Measurements from ENCODE around the gene SMAD6.

SMAD6 gene

DNA sequence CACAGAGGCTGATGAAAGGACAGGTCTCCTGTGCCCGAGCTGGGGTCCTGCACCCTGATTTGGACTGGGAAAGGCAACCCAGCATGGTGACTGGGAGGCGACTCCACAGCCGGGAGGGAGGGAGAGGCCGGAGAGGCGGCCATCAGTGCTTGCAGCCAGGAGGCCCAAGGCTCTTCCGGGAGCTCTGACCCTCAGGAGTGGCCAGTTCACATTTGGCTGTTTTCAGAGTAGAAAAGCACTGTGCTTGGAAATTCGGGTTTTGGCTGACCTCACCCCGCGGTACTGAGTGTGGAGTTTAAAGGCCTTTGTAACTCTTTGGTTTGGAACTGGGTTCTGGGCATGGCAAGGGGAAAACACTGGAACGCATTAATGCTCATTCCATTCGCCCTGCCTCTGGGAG lies 31.9 kb downstream of the SMAD6 start:
- no peak overlapping the region for H3K4me3 ChIP-seq (ENCODE audit: low read depth, low read length)
- H3K9ac ChIP-seq (ENCODE audit: low read length): no peak overlapping the region
- peaks cover 26% of the 10 kb centered on the region for H3K4me1 ChIP-seq (ENCODE audit: control insufficient read depth, insufficient read depth, low read length)
- no peaks in the 10 kb centered on the region for H3K9me3 ChIP-seq (ENCODE audit: control insufficient read depth, insufficient read depth, low read depth, low read length)
- H3K27ac ChIP-seq (ENCODE audit: low read depth, low read length): no peak overlapping the region
- H3K36me3 ChIP-seq (ENCODE audit: control insufficient read depth, insufficient read depth, low read length): 0 out of 2 replicates have a peak, but pooled peaks cover 4% of the 10 kb centered on the region
- H3K27me3 ChIP-seq (ENCODE audit: control insufficient read depth, insufficient read depth, low read length): no peaks in the 10 kb centered on the region

DNA sequence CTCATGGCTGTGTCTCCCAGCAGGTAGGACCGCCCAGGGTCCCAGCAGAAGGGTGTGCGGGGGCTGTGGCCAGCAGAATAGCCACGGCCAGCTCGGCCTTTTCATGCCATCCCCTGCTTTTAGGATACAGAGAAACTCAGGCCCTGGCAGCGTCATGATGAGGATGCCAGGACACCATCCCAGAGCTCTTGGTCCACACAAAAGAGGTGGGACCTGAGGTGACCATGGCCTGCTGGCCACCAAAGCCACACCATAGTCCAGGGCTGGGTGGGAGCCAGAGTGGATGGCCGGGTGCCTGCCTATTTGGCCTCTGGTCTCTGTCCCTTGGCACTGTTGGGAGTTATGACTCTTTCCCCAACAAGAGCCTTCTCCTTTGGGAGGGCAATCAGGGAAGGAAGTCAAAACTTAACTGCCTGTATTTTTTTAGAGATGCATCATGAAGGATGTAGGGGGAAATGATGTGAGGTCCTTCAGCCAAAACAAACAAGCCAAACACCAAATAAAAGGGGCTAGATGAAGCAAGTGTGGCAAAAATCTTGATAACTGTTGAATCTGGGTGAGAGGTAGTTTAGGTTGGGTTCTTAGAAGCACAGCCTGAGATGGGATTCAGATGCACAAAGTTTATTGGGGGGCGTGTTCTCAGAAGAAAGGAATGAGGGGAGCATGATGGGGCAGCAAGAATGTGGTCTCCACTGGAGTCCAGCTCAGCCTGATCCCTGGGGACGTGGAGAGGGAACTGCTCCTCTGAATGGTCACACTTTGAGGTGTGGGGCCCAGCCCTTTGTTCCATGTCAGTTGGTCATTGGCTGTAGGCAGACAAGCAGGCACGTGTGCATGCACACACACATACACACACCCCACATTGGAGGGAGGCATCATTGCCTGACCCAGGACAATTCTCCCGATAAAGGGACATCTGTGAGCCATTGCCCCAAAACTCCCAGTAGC lies 33.2 kb downstream of the SMAD6 start:
- no peaks in the 10 kb centered on the region for H3K9me3 ChIP-seq (ENCODE audit: control insufficient read depth, insufficient read depth, low read depth, low read length)
- H3K4me1 ChIP-seq (ENCODE audit: control insufficient read depth, insufficient read depth, low read length): peaks cover 15% of the 10 kb centered on the region; the same call in 1 of the 2 replicates
- H3K27ac ChIP-seq (ENCODE audit: low read depth, low read length): no peak overlapping the region
- H3K4me3 ChIP-seq (ENCODE audit: low read depth, low read length): no peak overlapping the region
- H3K36me3 ChIP-seq (ENCODE audit: control insufficient read depth, insufficient read depth, low read length): 0 out of 2 replicates have a peak, but pooled peaks cover 4% of the 10 kb centered on the region
- H3K27me3 ChIP-seq (ENCODE audit: control insufficient read depth, insufficient read depth, low read length): no peaks in the 10 kb centered on the region
- no peak overlapping the region for H3K9ac ChIP-seq (ENCODE audit: low read length)

DNA sequence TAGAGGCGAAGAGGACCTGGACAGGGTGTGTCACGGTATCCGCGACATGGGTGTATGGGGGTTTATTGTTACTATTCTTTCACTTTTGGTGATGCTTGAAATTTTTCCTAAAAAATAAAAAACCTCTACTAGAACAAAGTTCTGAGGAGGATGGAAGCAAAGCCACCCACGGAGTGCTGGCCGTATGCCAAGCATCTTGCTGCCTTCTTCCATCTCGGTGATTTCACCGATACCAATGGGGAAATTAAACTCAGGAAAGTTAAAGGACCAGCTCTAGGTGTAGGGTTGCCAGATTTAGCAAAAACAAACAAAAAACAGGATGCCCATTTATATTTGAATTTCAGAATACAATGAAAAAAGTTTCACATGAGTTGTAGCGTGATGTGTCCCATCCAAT lies 33.9 kb downstream of the SMAD6 start:
- no peak overlapping the region for H3K4me3 ChIP-seq (ENCODE audit: low read depth, low read length)
- H3K27me3 ChIP-seq (ENCODE audit: control insufficient read depth, insufficient read depth, low read length): no peaks in the 10 kb centered on the region
- peaks cover 11% of the 10 kb centered on the region; the same call in 1 of the 2 replicates for H3K4me1 ChIP-seq (ENCODE audit: control insufficient read depth, insufficient read depth, low read length)
- H3K9ac ChIP-seq (ENCODE audit: low read length): no peak overlapping the region
- 0 out of 2 replicates have a peak, but pooled peaks cover 4% of the 10 kb centered on the region for H3K36me3 ChIP-seq (ENCODE audit: control insufficient read depth, insufficient read depth, low read length)
- no peaks in the 10 kb centered on the region for H3K9me3 ChIP-seq (ENCODE audit: control insufficient read depth, insufficient read depth, low read depth, low read length)
- no peak overlapping the region for H3K27ac ChIP-seq (ENCODE audit: low read depth, low read length)

DNA sequence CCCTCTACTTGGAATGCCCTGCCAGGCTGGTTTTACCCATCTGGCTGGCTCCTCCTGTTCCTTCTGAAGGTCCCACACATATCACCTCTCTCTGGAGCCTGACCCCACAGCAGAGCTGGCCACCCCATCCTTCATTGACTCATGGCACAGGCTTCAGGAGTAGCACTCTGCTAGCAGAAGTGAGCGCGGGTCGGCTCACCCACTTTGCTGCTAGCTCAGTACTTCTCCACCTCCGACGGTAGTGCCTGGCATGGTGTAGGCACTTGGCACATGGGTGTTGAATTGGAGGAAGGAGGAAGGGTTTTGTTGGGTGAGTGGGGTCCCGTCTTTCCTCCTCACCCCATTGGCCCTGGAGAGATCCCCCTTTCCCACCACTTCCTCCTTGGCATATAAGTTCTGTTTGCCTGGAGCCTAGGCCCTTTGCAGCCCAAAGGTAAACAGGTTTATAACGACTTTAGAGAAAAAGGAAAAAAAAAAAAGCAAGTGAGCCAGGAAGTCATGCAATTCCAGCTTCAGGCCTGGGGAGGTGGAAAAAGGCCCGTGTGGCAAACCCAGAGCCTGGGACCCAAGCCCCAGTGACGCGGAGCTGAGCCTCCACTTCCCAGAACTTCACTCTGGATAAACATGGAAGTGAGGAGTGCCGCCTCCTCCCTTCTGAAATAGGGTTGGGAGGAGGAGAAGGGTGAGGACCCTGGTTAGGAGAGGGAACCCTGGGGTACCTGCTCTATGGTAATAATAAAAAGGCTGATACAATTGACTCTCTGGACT lies 35.4 kb downstream of the SMAD6 start:
- Histone ChIP-seq H3K27me3 (ENCODE audit: control insufficient read depth, insufficient read depth, low read length) (no peaks in the 10 kb centered on the region), H3K36me3 (ENCODE audit: control insufficient read depth, insufficient read depth, low read length) (0 out of 2 replicates have a peak, but pooled peaks cover 4% of the 10 kb centered on the region), H3K9ac (ENCODE audit: low read length) (no peak overlapping the region), H3K9me3 (ENCODE audit: control insufficient read depth, insufficient read depth, low read depth, low read length) (no peaks in the 10 kb centered on the region), H3K27ac (ENCODE audit: low read depth, low read length) (no peak overlapping the region), H3K4me3 (ENCODE audit: low read depth, low read length) (no peak overlapping the region), H3K4me1 (ENCODE audit: control insufficient read depth, insufficient read depth, low read length) (peaks cover 11% of the 10 kb centered on the region; the same call in 1 of the 2 replicates)

DNA sequence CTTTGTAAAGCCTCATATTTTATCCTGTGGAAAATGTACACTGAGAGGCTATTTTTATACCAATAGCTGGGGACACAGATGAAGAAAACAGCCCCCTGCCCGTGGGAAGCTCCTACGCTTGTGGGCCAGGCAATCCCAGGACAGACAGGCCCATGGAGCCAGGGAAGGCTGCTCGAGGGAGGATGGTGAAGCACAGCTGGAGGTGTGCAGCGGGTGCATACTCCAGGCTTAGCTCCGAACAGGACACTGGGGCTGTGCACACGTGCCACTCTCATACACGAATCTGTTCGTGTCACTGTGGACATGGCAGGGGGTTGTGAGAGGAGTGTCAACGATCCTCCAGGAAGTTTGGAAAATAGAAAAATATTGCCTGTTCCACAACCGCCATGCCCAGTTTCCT lies 36.1 kb downstream of the SMAD6 start:
- Histone ChIP-seq H3K9me3 (ENCODE audit: control insufficient read depth, insufficient read depth, low read depth, low read length) (no peaks in the 10 kb centered on the region), H3K4me1 (ENCODE audit: control insufficient read depth, insufficient read depth, low read length) (peaks cover 11% of the 10 kb centered on the region; the same call in 1 of the 2 replicates), H3K36me3 (ENCODE audit: control insufficient read depth, insufficient read depth, low read length) (peaks cover 4% of the 10 kb centered on the region; the same call in 1 of the 2 replicates)

DNA sequence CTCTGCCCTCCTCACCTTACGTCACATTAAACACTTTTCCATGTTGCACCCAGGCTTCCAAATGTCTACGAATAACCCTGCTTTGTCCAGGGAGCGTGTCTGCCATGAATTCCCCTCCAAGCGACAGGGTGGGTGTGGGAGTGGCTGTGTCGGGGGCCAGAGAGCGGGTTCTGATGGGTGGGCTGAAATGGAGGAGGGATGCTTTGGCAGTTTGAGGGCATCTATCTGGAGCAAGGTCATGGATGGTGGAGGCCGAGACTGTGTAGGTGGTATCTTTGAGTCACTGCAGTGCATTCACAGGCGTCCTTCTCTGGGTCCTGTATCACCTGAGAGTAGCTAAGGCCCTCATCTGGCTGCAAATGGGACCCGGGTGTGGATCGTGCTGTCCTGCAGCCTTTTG lies 36.6 kb downstream of the SMAD6 start:
- H3K9ac ChIP-seq (ENCODE audit: low read length): no peak overlapping the region
- no peaks in the 10 kb centered on the region for H3K27me3 ChIP-seq (ENCODE audit: control insufficient read depth, insufficient read depth, low read length)
- no peaks in the 10 kb centered on the region for H3K9me3 ChIP-seq (ENCODE audit: control insufficient read depth, insufficient read depth, low read depth, low read length)
- peaks cover 4% of the 10 kb centered on the region; the same call in 1 of the 2 replicates for H3K36me3 ChIP-seq (ENCODE audit: control insufficient read depth, insufficient read depth, low read length)
- H3K4me1 ChIP-seq (ENCODE audit: control insufficient read depth, insufficient read depth, low read length): peaks cover 11% of the 10 kb centered on the region; the same call in 1 of the 2 replicates
- no peak overlapping the region for H3K4me3 ChIP-seq (ENCODE audit: low read depth, low read length)
- H3K27ac ChIP-seq (ENCODE audit: low read depth, low read length): no peak overlapping the region

More for the DNA sequence above, 36.1 kb downstream of the SMAD6 start:
- Histone ChIP-seq H3K27me3 (ENCODE audit: control insufficient read depth, insufficient read depth, low read length) (no peaks in the 10 kb centered on the region), H3K9ac (ENCODE audit: low read length) (no peak overlapping the region), H3K4me3 (ENCODE audit: low read depth, low read length) (no peak overlapping the region), H3K27ac (ENCODE audit: low read depth, low read length) (no peak overlapping the region)

DNA sequence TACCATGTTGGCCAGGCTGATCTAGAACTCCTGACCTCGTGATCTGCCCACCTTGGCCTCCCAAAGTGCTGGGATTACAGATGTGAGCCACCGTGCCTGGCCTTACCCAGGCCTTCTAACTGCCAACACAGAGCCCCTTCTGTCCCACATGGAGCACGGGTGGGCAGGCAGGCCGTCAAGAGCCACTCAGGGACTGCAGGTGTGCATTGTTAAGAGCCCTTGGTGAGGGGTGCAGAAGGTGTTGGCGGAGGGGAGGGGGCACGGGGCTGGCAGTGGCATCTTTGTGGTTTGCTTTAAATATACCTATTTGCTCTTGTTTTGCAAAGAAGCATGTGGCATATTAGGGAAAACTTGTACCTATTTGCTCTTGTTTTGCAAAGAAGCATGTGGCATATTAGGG lies 37.3 kb downstream of the SMAD6 start:
- Histone ChIP-seq H3K27ac (ENCODE audit: low read depth, low read length) (no peak overlapping the region), H3K36me3 (ENCODE audit: control insufficient read depth, insufficient read depth, low read length) (peaks cover 4% of the 10 kb centered on the region; the same call in 1 of the 2 replicates), H3K4me1 (ENCODE audit: control insufficient read depth, insufficient read depth, low read length) (peaks cover 7% of the 10 kb centered on the region), H3K27me3 (ENCODE audit: control insufficient read depth, insufficient read depth, low read length) (no peaks in the 10 kb centered on the region), H3K9me3 (ENCODE audit: control insufficient read depth, insufficient read depth, low read depth, low read length) (no peaks in the 10 kb centered on the region), H3K9ac (ENCODE audit: low read length) (no peak overlapping the region), H3K4me3 (ENCODE audit: low read depth, low read length) (no peak overlapping the region)

DNA sequence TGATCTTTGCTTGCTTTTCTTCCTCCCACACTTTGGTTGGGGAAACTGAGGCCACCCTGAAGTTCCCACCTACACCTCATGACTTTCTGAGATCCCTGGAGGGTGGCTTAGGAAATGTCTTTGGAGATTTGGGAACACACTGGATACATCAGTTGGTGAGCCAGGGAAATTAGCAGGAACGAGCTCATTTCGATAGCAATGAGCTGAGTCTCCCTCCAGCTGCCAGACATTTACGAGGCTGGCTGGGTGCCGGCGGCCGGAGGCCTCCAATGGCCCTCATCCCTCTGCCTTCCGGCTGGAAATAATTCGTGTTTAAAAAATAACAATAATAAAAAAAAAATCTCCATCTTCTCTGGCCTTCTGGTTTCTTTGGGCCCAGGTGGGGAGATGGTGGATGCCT lies 38.8 kb downstream of the SMAD6 start:
- H3K27me3 ChIP-seq (ENCODE audit: control insufficient read depth, insufficient read depth, low read length): no peaks in the 10 kb centered on the region
- H3K9ac ChIP-seq (ENCODE audit: low read length): no peak overlapping the region
- H3K27ac ChIP-seq (ENCODE audit: low read depth, low read length): no peak overlapping the region
- no peaks in the 10 kb centered on the region for H3K9me3 ChIP-seq (ENCODE audit: control insufficient read depth, insufficient read depth, low read depth, low read length)
- no peak overlapping the region for H3K4me3 ChIP-seq (ENCODE audit: low read depth, low read length)
- H3K36me3 ChIP-seq (ENCODE audit: control insufficient read depth, insufficient read depth, low read length): peaks cover 4% of the 10 kb centered on the region; the same call in 1 of the 2 replicates
- peaks cover 18% of the 10 kb centered on the region for H3K4me1 ChIP-seq (ENCODE audit: control insufficient read depth, insufficient read depth, low read length)

DNA sequence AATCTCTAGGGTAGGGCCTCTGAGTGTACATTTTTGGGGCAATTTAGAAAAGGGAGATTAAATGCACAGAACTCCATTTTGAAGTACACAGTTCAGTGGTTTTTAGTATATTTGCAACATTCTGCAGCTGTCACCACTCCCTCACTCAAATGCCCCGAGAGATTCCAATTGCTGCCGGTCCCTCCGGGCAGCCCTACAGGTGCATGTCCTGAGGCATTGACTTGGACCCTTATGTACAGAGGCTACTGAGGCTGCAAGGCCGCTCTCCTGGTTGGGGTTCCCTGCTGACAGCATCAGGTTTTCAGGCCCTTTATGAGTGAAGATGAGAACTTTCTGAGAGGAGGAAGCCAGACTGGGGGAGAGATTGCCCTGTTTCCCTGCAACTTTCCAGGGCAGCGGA lies 39.6 kb downstream of the SMAD6 start:
- no peaks in the 10 kb centered on the region for H3K27me3 ChIP-seq (ENCODE audit: control insufficient read depth, insufficient read depth, low read length)
- peaks cover 4% of the 10 kb centered on the region; the same call in 1 of the 2 replicates for H3K36me3 ChIP-seq (ENCODE audit: control insufficient read depth, insufficient read depth, low read length)
- H3K9ac ChIP-seq (ENCODE audit: low read length): no peak overlapping the region
- no peaks in the 10 kb centered on the region for H3K9me3 ChIP-seq (ENCODE audit: control insufficient read depth, insufficient read depth, low read depth, low read length)
- H3K4me1 ChIP-seq (ENCODE audit: control insufficient read depth, insufficient read depth, low read length): peaks cover 26% of the 10 kb centered on the region
- no peak overlapping the region for H3K4me3 ChIP-seq (ENCODE audit: low read depth, low read length)
- H3K27ac ChIP-seq (ENCODE audit: low read depth, low read length): no peak overlapping the region

DNA sequence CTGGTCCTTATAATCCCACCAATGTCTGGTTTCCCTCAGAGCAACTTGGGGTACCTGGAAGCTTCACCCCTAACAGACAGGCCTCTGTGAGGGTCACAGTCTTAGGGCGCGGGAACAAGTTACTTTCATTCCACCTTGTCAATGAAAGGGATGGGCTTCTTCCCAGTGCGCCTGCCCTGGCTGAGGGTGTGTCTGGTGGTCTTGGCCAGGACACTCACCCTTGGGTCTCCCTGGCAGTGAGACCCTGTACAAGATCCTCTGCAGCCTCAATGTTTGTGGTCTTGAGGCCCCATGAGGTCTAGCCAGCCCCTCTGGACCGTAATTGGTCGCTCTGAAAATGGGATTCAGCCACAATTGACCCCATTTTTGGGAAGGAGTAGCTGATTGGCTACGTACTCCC lies 40.2 kb downstream of the SMAD6 start:
- Histone ChIP-seq H3K36me3 (ENCODE audit: control insufficient read depth, insufficient read depth, low read length) (peaks cover under 1% of the 10 kb centered on the region; the same call in 1 of the 2 replicates), H3K27ac (ENCODE audit: low read depth, low read length) (no peak overlapping the region), H3K4me1 (ENCODE audit: control insufficient read depth, insufficient read depth, low read length) (peaks cover 33% of the 10 kb centered on the region), H3K4me3 (ENCODE audit: low read depth, low read length) (no peak overlapping the region), H3K9ac (ENCODE audit: low read length) (no peak overlapping the region), H3K27me3 (ENCODE audit: control insufficient read depth, insufficient read depth, low read length) (no peaks in the 10 kb centered on the region), H3K9me3 (ENCODE audit: control insufficient read depth, insufficient read depth, low read depth, low read length) (no peaks in the 10 kb centered on the region)

All from HUES6 (cell line).